CD4-positive, CD25-positive, alpha-beta regulatory T cell (primary cell): Measurements from ENCODE around the gene SOCS4. TPM values are rescaled to one million over a fixed set of nuclear protein-coding genes. Genes with fewer than 3 reads are reported as not detected.
A peak's percentile ranks its signal among the peaks of the same experiment; 100 is the strongest.
"Not testable (repeated sequence)": the region's sequence is repeated elsewhere in the genome, so short reads cannot be mapped to it uniquely, and the experiment has no call there.

Experiments used
- ATAC-seq, 2 donors: fragments of 150-1000 bp; cut with Tn5 transposase; one replicate each; pipeline ENCODE4 v1.10.0; 2021; ENCODE audit warnings: low read depth in 2 of 2, moderate number of reproducible peaks in 2 of 2, moderate library complexity in 1 of 2
- DNase-seq, 3 donors: peaks; one replicate each; pipeline versions ENCODE4 v3.0.0 to v3.0.0-alpha.2; 2012 to 2022; ENCODE audit warnings: mixed read lengths in 1 of 3
- H3K27ac ChIP-seq: one replicate; pipeline ENCODE4 v1.7.0; 2013; ENCODE audit warnings: mild to moderate bottlenecking, low read length; ENCODE audit not compliant: insufficient read depth, poor library complexity, severe bottlenecking
- H3K27me3 ChIP-seq: one replicate; pipeline ENCODE4 v1.7.0; 2013; ENCODE audit warnings: low read length; ENCODE audit not compliant: control insufficient read depth, insufficient read depth
- H3K36me3 ChIP-seq: one replicate; pipeline ENCODE4 v1.7.0; 2013; ENCODE audit warnings: mild to moderate bottlenecking, low read length, moderate library complexity; ENCODE audit not compliant: control insufficient read depth, insufficient read depth
- H3K4me1 ChIP-seq: 2 replicates; pipeline ENCODE4 v1.7.0; 2013; ENCODE audit warnings: mild to moderate bottlenecking, low read length; ENCODE audit not compliant: insufficient read depth, control insufficient read depth, poor library complexity, severe bottlenecking
- H3K4me3 ChIP-seq: one replicate; pipeline ENCODE4 v1.7.0; 2013; ENCODE audit warnings: low read depth, mild to moderate bottlenecking, low read length, moderate library complexity
- H3K9me3 ChIP-seq, 2 experiments: 1 replicate in 1 of 2; 2 replicates in 1 of 2; pipeline ENCODE4 v1.7.0; 2013; ENCODE audit warnings: low read length in 2 of 2, mild to moderate bottlenecking in 1 of 2, moderate library complexity in 1 of 2; ENCODE audit not compliant: control insufficient read depth in 2 of 2
- H3K27ac Mint-ChIP-seq, 3 donors: one replicate each; pipeline ENCODE4 v1.8.0; 2020 to 2022; ENCODE audit warnings: mild to moderate bottlenecking in 3 of 3, mixed read lengths in 3 of 3, moderate library complexity in 2 of 3
- H3K27me3 Mint-ChIP-seq: one replicate; pipeline ENCODE4 v1.8.0; 2022; ENCODE audit warnings: mild to moderate bottlenecking, mixed read lengths
- H3K36me3 Mint-ChIP-seq: one replicate; pipeline ENCODE4 v1.8.0; 2020; ENCODE audit warnings: mixed read lengths
- H3K4me1 Mint-ChIP-seq, 4 donors: one replicate each; pipeline ENCODE4 v1.8.0; 2020 to 2022; ENCODE audit warnings: mixed read lengths in 4 of 4, mild to moderate bottlenecking in 1 of 4
- H3K4me3 Mint-ChIP-seq, 4 donors: one replicate each; pipeline ENCODE4 v1.8.0; 2020 to 2022; ENCODE audit warnings: mild to moderate bottlenecking in 4 of 4, mixed read lengths in 4 of 4, moderate library complexity in 3 of 4
- H3K9me3 Mint-ChIP-seq, 7 donors: one replicate each; pipeline ENCODE4 v1.8.0; 2020 to 2022; ENCODE audit warnings: mixed read lengths in 7 of 7, mild to moderate bottlenecking in 3 of 7, moderate library complexity in 2 of 7
- polyA plus RNA-seq, 4 donors: library from polyadenylated mRNA; unstranded; fragments of 300-500 nt; fragmentation: Illumina TruSeq; gene quantifications; one replicate each; pipeline ENCODE4 v1.2.3, GENCODE V29; 2021
- total RNA-seq: library from RNA; stranded (reverse); gene quantifications from one replicate; pipeline ENCODE4 v1.2.3, GENCODE V29; 2022

The SOCS4 gene
- total and polyA plus RNA-seq, 5 donors from 2014 or later = 2.5 to 28.5 (median 2.9) TPM

- no peaks in the 10 kb centered on the region for H3K27me3 Mint-ChIP-seq
- peak in 1 of 3 donors; percentile 18 for DNase-seq
- Histone ChIP-seq H3K9me3 (no peaks in the 10 kb centered on the region), H3K27ac (no peak overlapping the region), H3K27me3 (no peaks in the 10 kb centered on the region), H3K4me1 (peaks cover 3% of the 10 kb centered on the region), H3K4me3 (no peak overlapping the region), H3K36me3 (no peaks in the 10 kb centered on the region)
- ATAC-seq = no peak
- peaks cover 8% of the 10 kb centered on the region for H3K36me3 Mint-ChIP-seq
- peak overlapping the region; percentile 42 to 79 (median 48) for H3K27ac Mint-ChIP-seq
- no peaks in the 10 kb centered on the region for H3K9me3 Mint-ChIP-seq
- H3K4me3 Mint-ChIP-seq = no peak overlapping the region
- peaks cover 14 to 25% (median 15%) of the 10 kb centered on the region in 4 donors for H3K4me1 Mint-ChIP-seq
Measured at GRCh38 chr14:55019968-55020554, 7.0 kb upstream of the SOCS4 start.

- H3K27me3 ChIP-seq, H3K9me3 Mint-ChIP-seq, H3K4me3 ChIP-seq, H3K27ac Mint-ChIP-seq, H3K9me3 ChIP-seq, DNase-seq, ATAC-seq, H3K36me3 Mint-ChIP-seq, H3K27ac ChIP-seq, H3K27me3 Mint-ChIP-seq, H3K36me3 ChIP-seq: not testable (repeated sequence)
- Mint-ChIP-seq H3K4me1 (peaks cover 39 to 58% (median 47%) of the 10 kb centered on the region in 4 donors), H3K4me3 (peak overlapping the region in 1 of 4 donors; percentile 51)
- peaks cover 26% of the 10 kb centered on the region for H3K4me1 ChIP-seq
Measured at GRCh38 chr14:55024365-55024764, 2.7 kb upstream of the SOCS4 start.

GRCh38 chr14:55025948-55026347 lies 1.1 kb upstream of the SOCS4 start:
- H3K27ac ChIP-seq = peak overlapping the region; percentile 90

GRCh38 chr14:55026441-55026792 lies 619 bp upstream of the SOCS4 start:
- Histone ChIP-seq H3K9me3 (no peaks in the 10 kb centered on the region), H3K27me3 (no peaks in the 10 kb centered on the region), H3K36me3 (no peaks in the 10 kb centered on the region), H3K4me3 (peak overlapping the region; percentile 93), H3K27ac (peak overlapping the region; percentile 90), H3K4me1 (peaks cover 35% of the 10 kb centered on the region)
- peaks cover 38 to 58% (median 48%) of the 10 kb centered on the region in 4 donors for H3K4me1 Mint-ChIP-seq
- no peaks in the 10 kb centered on the region for H3K27me3 Mint-ChIP-seq
- H3K4me3 Mint-ChIP-seq = peak overlapping the region; percentile 89 to 99 (median 90)
- DNase-seq = no peak
- H3K9me3 Mint-ChIP-seq = peaks cover 0 to 2% (median 0%) of the 10 kb centered on the region in 7 donors
- H3K27ac Mint-ChIP-seq = peak overlapping the region; percentile 88
- ATAC-seq = no peak
- H3K36me3 Mint-ChIP-seq = peaks cover 2% of the 10 kb centered on the region

More at GRCh38 chr14:55025948-55026347, 1.1 kb upstream of the SOCS4 start:
- Mint-ChIP-seq H3K27me3 (no peaks in the 10 kb centered on the region), H3K36me3 (no peaks in the 10 kb centered on the region), H3K27ac (peak overlapping the region in 2 of 3 donors; percentile 88), H3K9me3 (peaks cover 0 to 2% (median 0%) of the 10 kb centered on the region in 7 donors), H3K4me3 (peak overlapping the region; percentile 89 to 99 (median 90)), H3K4me1 (peaks cover 38 to 56% (median 48%) of the 10 kb centered on the region in 4 donors)
- DNase-seq (no peak), ATAC-seq (no peak)
- H3K9me3 ChIP-seq = no peaks in the 10 kb centered on the region
- peaks cover 35% of the 10 kb centered on the region for H3K4me1 ChIP-seq
- H3K4me3 ChIP-seq = peak overlapping the region; percentile 93
- no peaks in the 10 kb centered on the region for H3K36me3 ChIP-seq
- no peaks in the 10 kb centered on the region for H3K27me3 ChIP-seq

- Histone ChIP-seq H3K27me3 (no peaks in the 10 kb centered on the region), H3K9me3 (no peaks in the 10 kb centered on the region), H3K36me3 (peaks cover 4% of the 10 kb centered on the region), H3K4me1 (peaks cover 35% of the 10 kb centered on the region), H3K27ac (peak overlapping the region; percentile 90), H3K4me3 (peak overlapping the region; percentile 95)
- H3K36me3 Mint-ChIP-seq = peaks cover 4% of the 10 kb centered on the region
- H3K4me1 Mint-ChIP-seq = peaks cover 39 to 64% (median 50%) of the 10 kb centered on the region in 4 donors
- DNase-seq (no peak), ATAC-seq (no peak)
- no peaks in the 10 kb centered on the region for H3K27me3 Mint-ChIP-seq
- H3K4me3 Mint-ChIP-seq = peak overlapping the region; percentile 89 to 99 (median 90)
- H3K9me3 Mint-ChIP-seq = peaks cover 0 to 2% (median 0%) of the 10 kb centered on the region in 7 donors
- H3K27ac Mint-ChIP-seq = peak overlapping the region in 2 of 3 donors; percentile 88
Measured at GRCh38 chr14:55028066-55028465, 1.0 kb downstream of the SOCS4 start.

GRCh38 chr14:55028476-55028875 lies 1.4 kb downstream of the SOCS4 start:
- no peaks in the 10 kb centered on the region for H3K27me3 ChIP-seq
- H3K27ac ChIP-seq = no peak overlapping the region
- Mint-ChIP-seq H3K4me3 (peak overlapping the region; percentile 89 to 99 (median 90)), H3K4me1 (peaks cover 39 to 64% (median 50%) of the 10 kb centered on the region in 4 donors), H3K27ac (peak overlapping the region in 2 of 3 donors; percentile 88), H3K27me3 (no peaks in the 10 kb centered on the region), H3K9me3 (peaks cover 0 to 2% (median 0%) of the 10 kb centered on the region in 7 donors), H3K36me3 (peaks cover 4% of the 10 kb centered on the region)
- no peak for ATAC-seq
- H3K4me1 ChIP-seq = peaks cover 35% of the 10 kb centered on the region
- no peak for DNase-seq
- peak overlapping the region; percentile 95 for H3K4me3 ChIP-seq
- H3K36me3 ChIP-seq = peaks cover 4% of the 10 kb centered on the region
- H3K9me3 ChIP-seq = no peaks in the 10 kb centered on the region

GRCh38 chr14:55031190-55031589 lies 4.2 kb downstream of the SOCS4 start:
- DNase-seq (no peak), ATAC-seq (no peak)
- peak overlapping the region in 1 of 3 donors; percentile 17 for H3K27ac Mint-ChIP-seq
- H3K27ac ChIP-seq = peak overlapping the region; percentile 26
- peaks cover 14% of the 10 kb centered on the region for H3K36me3 ChIP-seq
- peaks cover 14% of the 10 kb centered on the region for H3K36me3 Mint-ChIP-seq
- peaks cover 29 to 55% (median 43%) of the 10 kb centered on the region in 4 donors for H3K4me1 Mint-ChIP-seq
- H3K27me3 ChIP-seq = no peaks in the 10 kb centered on the region
- H3K4me3 ChIP-seq = no peak overlapping the region
- H3K4me1 ChIP-seq = peaks cover 31% of the 10 kb centered on the region
- no peaks in the 10 kb centered on the region for H3K9me3 ChIP-seq
- peak overlapping the region in 2 of 4 donors; percentile 17 to 86 for H3K4me3 Mint-ChIP-seq
- H3K9me3 Mint-ChIP-seq = peaks cover 0 to 2% (median 0%) of the 10 kb centered on the region in 7 donors
- no peaks in the 10 kb centered on the region for H3K27me3 Mint-ChIP-seq

GRCh38 chr14:55037995-55038394 lies 11.0 kb downstream of the SOCS4 start:
- H3K36me3 Mint-ChIP-seq = peaks cover 32% of the 10 kb centered on the region
- not testable (repeated sequence) for H3K27ac ChIP-seq, H3K4me3 ChIP-seq, H3K27me3 ChIP-seq, H3K4me3 Mint-ChIP-seq, H3K9me3 Mint-ChIP-seq, H3K4me1 ChIP-seq, ATAC-seq, H3K9me3 ChIP-seq, DNase-seq, H3K27me3 Mint-ChIP-seq
- peaks cover 18% of the 10 kb centered on the region for H3K36me3 ChIP-seq
- peaks cover 0 to 12% (median 6%) of the 10 kb centered on the region in 4 donors for H3K4me1 Mint-ChIP-seq
- H3K27ac Mint-ChIP-seq = peak overlapping the region in 1 of 3 donors; percentile 47
